ENCODE results near the gene EPB41L2.
"Not testable (repeated sequence)": the region's sequence is repeated elsewhere in the genome, so short reads cannot be mapped to it uniquely, and the experiment has no call there.

EPB41L2 gene

DNA sequence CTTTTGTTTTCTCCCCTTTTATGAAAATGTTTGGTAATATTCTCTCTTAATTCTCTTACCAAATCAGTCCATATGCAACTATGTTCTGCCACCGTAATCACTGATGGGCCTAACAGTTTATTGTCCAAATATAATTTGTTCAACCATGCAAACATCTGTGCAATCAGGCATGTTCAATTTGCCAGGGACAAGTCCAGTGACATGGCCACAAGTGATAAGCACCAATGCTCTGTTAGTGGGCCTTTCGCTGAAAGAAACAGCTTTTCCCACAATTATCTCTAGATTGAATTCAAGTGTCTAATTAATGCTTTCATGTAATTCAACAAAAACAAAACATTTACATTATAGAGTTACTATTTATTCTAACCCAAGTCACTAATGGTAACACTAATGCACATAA lies 53.3 kb downstream of the EPB41L2 start:
- no peak for TF ChIP-seq ZFX (IDR thresholded peaks at IDR 0.05; ENCODE audit: borderline replicate concordance)
- TF ChIP-seq, protein P1, sequence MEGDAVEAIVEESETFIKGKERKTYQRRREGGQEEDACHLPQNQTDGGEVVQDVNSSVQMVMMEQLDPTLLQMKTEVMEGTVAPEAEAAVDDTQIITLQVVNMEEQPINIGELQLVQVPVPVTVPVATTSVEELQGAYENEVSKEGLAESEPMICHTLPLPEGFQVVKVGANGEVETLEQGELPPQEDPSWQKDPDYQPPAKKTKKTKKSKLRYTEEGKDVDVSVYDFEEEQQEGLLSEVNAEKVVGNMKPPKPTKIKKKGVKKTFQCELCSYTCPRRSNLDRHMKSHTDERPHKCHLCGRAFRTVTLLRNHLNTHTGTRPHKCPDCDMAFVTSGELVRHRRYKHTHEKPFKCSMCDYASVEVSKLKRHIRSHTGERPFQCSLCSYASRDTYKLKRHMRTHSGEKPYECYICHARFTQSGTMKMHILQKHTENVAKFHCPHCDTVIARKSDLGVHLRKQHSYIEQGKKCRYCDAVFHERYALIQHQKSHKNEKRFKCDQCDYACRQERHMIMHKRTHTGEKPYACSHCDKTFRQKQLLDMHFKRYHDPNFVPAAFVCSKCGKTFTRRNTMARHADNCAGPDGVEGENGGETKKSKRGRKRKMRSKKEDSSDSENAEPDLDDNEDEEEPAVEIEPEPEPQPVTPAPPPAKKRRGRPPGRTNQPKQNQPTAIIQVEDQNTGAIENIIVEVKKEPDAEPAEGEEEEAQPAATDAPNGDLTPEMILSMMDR (IDR thresholded peaks at IDR 0.05): no peak
- no peak overlapping the region for H3K27ac ChIP-seq

DNA sequence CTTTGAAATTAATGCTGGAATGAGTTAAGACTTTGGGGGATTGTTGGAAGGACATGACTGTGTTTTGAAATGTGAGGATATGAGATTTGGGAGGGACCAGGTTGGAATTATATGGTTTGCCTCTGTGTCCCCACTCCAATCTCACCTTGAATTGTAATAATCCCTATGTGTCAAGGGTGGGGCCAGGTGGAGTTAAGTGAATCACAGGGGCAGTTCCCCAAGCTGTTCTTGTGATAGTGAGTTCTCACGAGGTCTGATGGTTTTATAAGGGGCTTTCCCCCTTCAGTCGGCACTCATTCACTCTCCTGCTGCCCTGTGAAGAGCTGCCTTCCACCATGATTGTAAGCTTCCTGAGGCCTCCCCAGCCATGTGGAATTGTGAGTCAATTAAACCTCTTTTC lies 54.1 kb downstream of the EPB41L2 start:
- not testable (repeated sequence) for H3K27ac ChIP-seq

DNA sequence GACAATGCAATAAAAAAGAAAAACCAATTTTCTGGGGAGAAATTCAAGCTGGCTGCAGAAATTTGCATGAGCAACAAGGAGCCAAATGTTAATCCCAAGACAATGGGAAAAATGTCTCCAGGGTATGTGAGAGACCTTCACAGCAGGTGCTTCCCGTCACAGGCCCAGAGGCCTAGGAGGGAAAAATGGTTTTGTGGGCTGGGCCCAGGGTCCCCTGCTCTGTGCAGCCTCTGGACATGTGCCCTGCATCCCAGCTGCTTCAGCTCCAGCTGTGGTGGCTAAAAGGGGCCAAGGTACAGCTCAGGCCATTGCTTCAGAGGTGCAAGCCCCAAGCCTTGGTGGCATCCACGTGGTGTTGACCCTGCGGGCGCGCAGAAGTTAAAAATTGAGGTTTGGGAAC lies 55.1 kb downstream of the EPB41L2 start:
- not testable (repeated sequence) for H3K27ac ChIP-seq

DNA sequence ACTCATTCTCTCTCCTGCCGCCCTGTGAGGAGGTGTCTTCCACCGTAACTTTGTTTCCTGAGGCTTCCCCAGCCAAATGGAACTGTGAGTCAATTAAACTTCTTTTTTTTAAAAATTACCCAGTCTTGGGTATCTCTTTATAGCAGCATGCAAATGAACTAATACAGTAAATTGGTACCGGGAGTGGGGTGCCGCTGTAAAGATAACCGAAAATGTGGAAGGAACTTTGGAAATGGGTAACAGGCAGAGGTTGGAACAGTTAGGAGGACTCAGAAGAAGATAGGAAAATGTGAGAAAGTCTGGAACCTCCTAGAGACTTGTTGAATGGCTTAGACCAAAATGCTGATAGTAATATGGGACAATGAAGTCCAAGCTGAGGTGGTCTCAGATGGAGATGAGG lies 55.8 kb downstream of the EPB41L2 start:
- TF ChIP-seq, protein P1 (IDR thresholded peaks at IDR 0.05): no peak
- no peak for TF ChIP-seq ZFX (IDR thresholded peaks at IDR 0.05; ENCODE audit: borderline replicate concordance)
- H3K27ac ChIP-seq: no peak overlapping the region

DNA sequence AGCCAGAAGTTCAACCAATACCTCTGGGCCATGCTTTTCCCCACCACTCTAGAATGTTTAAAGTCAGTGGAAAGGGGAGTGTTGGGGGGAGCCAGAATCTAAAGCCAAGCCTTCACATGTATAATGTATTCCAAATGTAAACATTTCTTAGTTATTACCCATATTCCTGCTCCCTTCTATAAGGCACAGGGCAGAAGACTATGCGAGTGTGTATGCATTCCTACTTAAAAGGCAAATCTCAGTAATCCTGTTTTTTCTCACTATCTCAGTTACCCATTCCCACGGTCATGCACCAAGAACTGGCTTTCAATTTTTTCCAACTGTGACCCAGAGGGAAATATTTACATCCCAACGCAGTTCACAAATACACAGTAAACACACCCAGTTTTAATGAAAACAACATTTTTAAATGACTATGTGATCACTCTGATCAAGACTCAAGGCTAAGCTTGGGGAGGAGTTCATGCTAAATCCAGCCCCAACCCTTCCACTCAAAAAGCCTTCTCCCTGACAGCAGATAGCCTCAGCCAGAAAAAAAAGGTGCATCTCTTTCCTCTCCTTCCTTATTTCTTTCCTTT lies 57.5 kb downstream of the EPB41L2 start:
- TF ChIP-seq, protein P1 (IDR thresholded peaks at IDR 0.05): no peak
- TF ChIP-seq ZFX (IDR thresholded peaks at IDR 0.05; ENCODE audit: borderline replicate concordance): no peak
- H3K27ac ChIP-seq: no peak overlapping the region

DNA sequence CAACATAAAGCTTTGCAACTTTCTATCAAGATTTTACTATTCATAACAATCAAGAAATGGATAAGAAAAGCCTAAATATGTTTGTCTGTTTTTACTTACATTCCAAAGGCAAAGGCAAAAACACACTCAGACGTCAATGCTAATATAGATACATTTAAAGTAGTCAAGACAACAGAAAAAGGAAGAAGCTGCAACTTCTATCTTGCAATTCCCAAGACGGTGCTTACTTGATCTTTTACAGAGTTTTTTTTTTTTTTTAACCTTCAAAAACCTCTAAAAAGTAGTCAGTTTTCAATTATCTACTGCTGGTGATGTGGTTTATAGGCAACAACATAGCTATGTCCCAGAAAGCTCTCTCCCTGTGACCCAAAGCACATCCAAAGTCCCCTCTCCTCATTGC lies 58.1 kb downstream of the EPB41L2 start:
- H3K27ac ChIP-seq: no peak overlapping the region
- TF ChIP-seq, protein P1 (IDR thresholded peaks at IDR 0.05): no peak
- TF ChIP-seq ZFX (IDR thresholded peaks at IDR 0.05; ENCODE audit: borderline replicate concordance): no peak

DNA sequence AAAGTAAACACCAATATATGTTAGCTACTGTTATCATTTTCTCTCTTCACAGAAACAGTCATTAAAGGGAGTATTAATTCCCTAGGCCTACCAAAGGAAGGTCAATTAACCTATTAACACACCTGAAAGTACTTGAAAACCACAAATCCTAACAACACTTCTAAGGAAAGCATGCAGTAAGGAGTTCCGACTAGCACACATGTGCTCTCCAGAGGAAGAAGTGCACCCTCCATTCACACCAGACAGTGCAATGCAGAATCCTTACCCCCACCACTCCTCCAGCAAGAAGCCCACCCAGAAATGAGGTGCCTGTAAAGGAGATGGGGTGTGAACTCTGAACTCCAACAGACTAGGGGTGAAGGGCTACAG lies 58.7 kb downstream of the EPB41L2 start:
- TF ChIP-seq ZFX (IDR thresholded peaks at IDR 0.05; ENCODE audit: borderline replicate concordance): no peak
- TF ChIP-seq, protein P1 (IDR thresholded peaks at IDR 0.05): no peak
- no peak overlapping the region for H3K27ac ChIP-seq

DNA sequence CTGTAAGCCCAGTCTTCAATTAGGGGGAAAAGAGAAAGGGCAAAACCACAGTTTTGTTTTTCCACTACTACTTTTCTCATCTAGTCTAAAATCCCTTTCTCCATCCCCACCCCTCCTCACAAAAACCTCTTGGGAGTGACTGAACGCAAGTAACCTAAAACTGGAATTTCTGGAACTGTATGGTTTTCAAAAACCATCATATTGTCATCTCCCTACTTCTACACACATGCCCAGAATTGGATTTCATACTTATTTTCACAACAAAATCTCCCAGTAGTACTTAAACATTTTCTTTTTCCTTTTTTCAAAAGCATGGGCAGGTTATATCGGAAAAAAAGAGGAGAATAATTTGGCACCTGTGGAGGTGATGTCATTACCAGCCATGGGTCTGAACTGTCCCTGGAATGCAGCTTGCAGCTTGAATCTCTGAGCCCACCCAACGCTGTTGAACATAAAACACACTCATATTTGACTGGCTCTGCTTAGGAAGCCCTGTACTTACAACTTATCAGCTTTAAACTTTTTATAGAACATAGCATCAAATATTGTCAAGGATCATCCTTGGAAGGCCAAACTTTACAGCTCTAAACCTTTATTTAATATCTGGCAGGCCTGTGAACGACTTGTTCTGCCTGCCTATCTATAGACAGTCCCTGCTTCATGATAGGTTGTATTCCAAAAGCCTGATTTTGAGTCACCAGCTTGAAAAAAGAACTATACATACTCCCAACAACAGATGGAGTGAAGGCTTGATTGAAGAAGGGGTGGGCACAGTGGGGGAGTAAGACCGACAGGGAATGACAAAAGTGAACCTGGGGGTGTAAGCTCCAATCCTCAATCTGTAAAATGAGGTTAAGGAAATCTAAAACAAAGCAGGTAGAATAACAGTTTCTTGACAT lies 59.3 kb downstream of the EPB41L2 start:
- TF ChIP-seq, protein P1 (IDR thresholded peaks at IDR 0.05): no peak
- no peak for TF ChIP-seq ZFX (IDR thresholded peaks at IDR 0.05; ENCODE audit: borderline replicate concordance)
- no peak overlapping the region for H3K27ac ChIP-seq
